NCI-H146 treated with DMSO at 0.1 percent for 48 hours (cell line): ENCODE results near the gene LRP8.

Source experiments
- DNase-seq: peaks from one replicate; lab custom pipeline; 2025; ENCODE audit not compliant: unreplicated experiment; lab: John Stamatoyannopoulos, UW

Gene LRP8

GRCh38 chr1:53328009-53328461 lies at the start of gene LRP8:
TSS of gene LRP8 (minus strand) at chr1:53328070. CDS start at chr1:53327912, 158 bp downstream.
- peak; percentile 21 for DNase-seq

GRCh38 chr1:53377438-53377841 lies 49.6 kb upstream of the LRP8 start:
- no peak for DNase-seq

- DNase-seq, result no peak
Measured at GRCh38 chr1:53376742-53377437, 49.0 kb upstream of the LRP8 start.

- no peak for DNase-seq
Measured at GRCh38 chr1:53376041-53376461, 48.2 kb upstream of the LRP8 start.

GRCh38 chr1:53375440-53375839 lies 47.6 kb upstream of the LRP8 start:
- no peak for DNase-seq

GRCh38 chr1:53373246-53373645 lies 45.4 kb upstream of the LRP8 start:
- DNase-seq, result no peak

GRCh38 chr1:53372501-53372951 lies 44.7 kb upstream of the LRP8 start:
- DNase-seq, result no peak

- DNase-seq, result no peak
Measured at GRCh38 chr1:53371851-53372250, 44.0 kb upstream of the LRP8 start.

GRCh38 chr1:53371121-53371666 lies 43.3 kb upstream of the LRP8 start:
- peak; percentile 41 for DNase-seq

GRCh38 chr1:53370369-53370961 lies 42.6 kb upstream of the LRP8 start:
- DNase-seq, result no peak

- no peak for DNase-seq
Measured at GRCh38 chr1:53369761-53370160, 41.9 kb upstream of the LRP8 start.

GRCh38 chr1:53369034-53369750 lies 41.3 kb upstream of the LRP8 start:
- no peak for DNase-seq

- DNase-seq, result no peak
Measured at GRCh38 chr1:53368314-53369033, 40.6 kb upstream of the LRP8 start.

GRCh38 chr1:53367503-53368313 lies 39.8 kb upstream of the LRP8 start:
- DNase-seq, result no peak

- no peak for DNase-seq
Measured at GRCh38 chr1:53366901-53367502, 39.1 kb upstream of the LRP8 start.

- DNase-seq, result no peak
Measured at GRCh38 chr1:53365437-53366063, 37.7 kb upstream of the LRP8 start.

GRCh38 chr1:53362851-53363642 lies 35.2 kb upstream of the LRP8 start:
- DNase-seq, result no peak

- no peak for DNase-seq
Measured at GRCh38 chr1:53362270-53362669, 34.4 kb upstream of the LRP8 start.
